HFFc6 (cell line): ENCODE measurements around the gene PIWIL1. TPM values are rescaled to one million over a fixed set of nuclear protein-coding genes. Genes with fewer than 3 reads are reported as not detected.

ENCODE experiments used
- DNase-seq: peaks from one replicate; pipeline ENCODE4 v3.0.0-alpha.2; 2018
- H3K27ac Mint-ChIP-seq: 2 replicates; pipeline ENCODE4 v1.8.0; 2020; ENCODE audit warnings: mild to moderate bottlenecking, mixed read lengths
- H3K27me3 Mint-ChIP-seq: 2 replicates; pipeline ENCODE4 v1.8.0; 2021; ENCODE audit warnings: mild to moderate bottlenecking, moderate library complexity, mixed read lengths; ENCODE audit not compliant: insufficient read depth
- H3K36me3 Mint-ChIP-seq: 2 replicates; pipeline ENCODE4 v1.8.0; 2021; ENCODE audit warnings: low read depth, mixed read lengths
- H3K4me1 Mint-ChIP-seq: 2 replicates; pipeline ENCODE4 v1.8.0; 2020; ENCODE audit warnings: low read depth, mixed read lengths
- H3K4me3 Mint-ChIP-seq: 2 replicates; pipeline ENCODE4 v1.8.0; 2020; ENCODE audit warnings: mild to moderate bottlenecking, moderate library complexity, mixed read lengths
- H3K9me3 Mint-ChIP-seq: 2 replicates; pipeline ENCODE4 v1.8.0; 2020; ENCODE audit warnings: mild to moderate bottlenecking, mixed read lengths
- total RNA-seq, 6 experiments: library from RNA; stranded (reverse); fragmentation: NEBNext Ultra II Directional; extraction: Animal tissue kit (Norgen Biotek cat#: 25700); gene quantifications; 2 replicates in 1 of 6; 3 replicates in 5 of 6; pipeline ENCODE4 v1.2.3, GENCODE V29; 2021
- TF ChIP-seq, protein P1 (sequence below): fragments of 200-600 bp; sonication (generic); IDR thresholded peaks from 2 replicates; pipeline ENCODE4 v1.5.0; 2021; ENCODE audit warnings: antibody characterized with exemption, mild to moderate bottlenecking

Gene PIWIL1
- total RNA-seq, 6 experiments from 2014 or later, result not detected

DNA sequence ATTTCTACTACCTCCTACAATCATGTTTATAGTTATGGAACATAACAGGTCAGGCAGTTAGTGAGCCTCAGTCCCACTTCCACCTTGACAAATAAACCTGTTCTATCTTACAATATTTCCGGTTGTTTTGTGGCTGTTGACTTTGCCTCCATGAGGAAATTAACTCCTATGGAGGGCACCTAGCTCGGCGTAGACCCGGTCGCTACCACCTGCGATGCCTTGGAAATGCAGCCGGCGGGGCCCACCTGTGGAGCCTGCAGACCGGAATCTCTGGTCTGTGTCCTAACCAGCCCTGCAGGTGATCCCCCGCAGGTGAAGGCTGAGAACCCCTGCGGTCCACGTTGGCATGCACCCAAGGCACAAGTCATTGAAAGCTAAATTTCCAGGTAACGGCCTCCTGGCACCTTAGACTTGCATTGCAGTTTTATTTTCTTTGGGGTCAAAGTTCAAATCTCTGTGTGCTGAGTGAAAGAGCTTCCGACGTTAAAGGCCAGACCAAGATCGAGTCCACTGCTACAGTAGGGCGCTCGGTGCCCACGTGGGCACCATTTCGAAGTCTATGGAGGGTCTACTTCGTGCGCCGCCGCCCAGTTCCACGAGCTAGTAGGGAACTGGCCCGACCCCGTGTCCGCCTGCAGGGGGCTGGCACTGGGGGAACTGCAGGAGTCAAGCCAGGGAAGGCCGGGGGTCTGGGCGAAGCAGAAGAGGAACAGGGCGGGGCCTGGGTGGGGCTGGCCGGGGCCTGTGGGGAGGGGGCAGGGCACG is 782 bp upstream of the PIWIL1 start:
- DNase-seq, result no peak
- TF ChIP-seq, protein P1, sequence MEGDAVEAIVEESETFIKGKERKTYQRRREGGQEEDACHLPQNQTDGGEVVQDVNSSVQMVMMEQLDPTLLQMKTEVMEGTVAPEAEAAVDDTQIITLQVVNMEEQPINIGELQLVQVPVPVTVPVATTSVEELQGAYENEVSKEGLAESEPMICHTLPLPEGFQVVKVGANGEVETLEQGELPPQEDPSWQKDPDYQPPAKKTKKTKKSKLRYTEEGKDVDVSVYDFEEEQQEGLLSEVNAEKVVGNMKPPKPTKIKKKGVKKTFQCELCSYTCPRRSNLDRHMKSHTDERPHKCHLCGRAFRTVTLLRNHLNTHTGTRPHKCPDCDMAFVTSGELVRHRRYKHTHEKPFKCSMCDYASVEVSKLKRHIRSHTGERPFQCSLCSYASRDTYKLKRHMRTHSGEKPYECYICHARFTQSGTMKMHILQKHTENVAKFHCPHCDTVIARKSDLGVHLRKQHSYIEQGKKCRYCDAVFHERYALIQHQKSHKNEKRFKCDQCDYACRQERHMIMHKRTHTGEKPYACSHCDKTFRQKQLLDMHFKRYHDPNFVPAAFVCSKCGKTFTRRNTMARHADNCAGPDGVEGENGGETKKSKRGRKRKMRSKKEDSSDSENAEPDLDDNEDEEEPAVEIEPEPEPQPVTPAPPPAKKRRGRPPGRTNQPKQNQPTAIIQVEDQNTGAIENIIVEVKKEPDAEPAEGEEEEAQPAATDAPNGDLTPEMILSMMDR, result no peak
- Mint-ChIP-seq H3K4me1 (no peaks in the 10 kb centered on the region), H3K4me3 (no peak overlapping the region), H3K9me3 (peaks cover 24% of the 10 kb centered on the region), H3K27me3 (peaks cover 2% of the 10 kb centered on the region; the same call in 1 of the 2 replicates), H3K36me3 (no peaks in the 10 kb centered on the region), H3K27ac (no peak overlapping the region)

DNA sequence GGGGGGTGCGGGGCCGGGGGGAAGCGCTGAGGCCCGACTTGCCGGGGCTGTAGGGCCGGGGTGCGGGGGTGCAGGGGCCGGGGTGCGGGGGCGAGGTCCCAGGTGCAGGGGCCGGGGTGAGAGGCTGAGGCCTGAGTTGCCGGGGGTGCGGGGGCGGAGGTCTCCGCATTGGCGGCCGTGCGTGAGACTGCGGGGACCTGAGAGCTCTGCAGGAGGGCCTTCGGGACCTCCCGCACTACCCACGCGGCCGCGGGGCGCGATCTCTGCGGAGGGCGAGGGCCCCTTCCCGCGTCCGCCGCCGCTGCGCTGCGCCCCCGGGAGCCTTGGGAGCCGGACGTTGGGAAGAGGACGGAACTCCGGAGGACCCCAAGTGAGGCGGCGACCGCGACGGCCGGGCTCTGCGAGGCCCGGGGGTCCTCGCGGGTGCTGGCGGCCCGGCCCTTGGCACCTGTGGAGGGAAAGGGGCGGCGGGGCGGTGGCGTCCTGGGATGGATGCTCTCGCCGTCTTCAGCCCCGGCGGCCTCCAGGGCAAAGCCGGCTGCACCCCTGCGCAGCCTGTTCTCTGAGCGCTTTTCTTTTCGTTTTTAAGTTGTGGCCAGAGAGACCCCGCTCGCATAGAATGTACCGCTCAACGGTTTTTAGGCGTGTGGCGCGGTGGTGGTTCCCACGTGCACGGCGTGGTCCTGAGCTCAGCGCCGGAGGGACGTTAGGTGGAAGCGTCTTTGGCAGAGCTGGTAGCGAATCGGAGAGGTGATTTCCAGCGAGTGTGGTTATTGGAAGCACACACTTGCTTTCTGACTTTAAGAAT is 1.3 kb downstream of the PIWIL1 start:
- peaks cover 2% of the 10 kb centered on the region; the same call in 1 of the 2 replicates for H3K27me3 Mint-ChIP-seq

DNA sequence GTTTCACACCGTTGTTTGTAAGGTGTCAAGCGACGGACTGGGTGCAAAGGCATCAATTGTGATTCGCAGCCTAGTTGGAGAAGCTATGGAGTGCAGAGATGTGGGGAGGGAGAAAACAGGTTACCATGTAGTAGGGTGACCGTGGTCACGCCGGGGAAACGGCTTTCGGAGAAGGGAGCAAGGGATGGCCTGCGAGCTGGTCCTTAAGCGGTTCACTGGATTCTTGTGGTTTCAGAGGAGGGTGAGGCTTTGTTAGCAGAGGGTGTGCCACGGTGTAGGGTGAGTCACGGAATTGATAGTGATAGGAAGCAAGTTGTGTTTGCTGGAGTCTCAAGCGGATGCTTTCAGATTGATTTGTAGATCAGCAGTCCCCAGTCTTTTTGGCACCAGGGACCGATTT is 2.3 kb downstream of the PIWIL1 start:
- no peaks in the 10 kb centered on the region for H3K36me3 Mint-ChIP-seq
- TF ChIP-seq, protein P1, result no peak
- no peak for DNase-seq
- no peaks in the 10 kb centered on the region for H3K4me1 Mint-ChIP-seq
- H3K9me3 Mint-ChIP-seq, result peaks cover 39% of the 10 kb centered on the region
- H3K4me3 Mint-ChIP-seq, result no peak overlapping the region
- peaks cover 2% of the 10 kb centered on the region; the same call in 1 of the 2 replicates for H3K27me3 Mint-ChIP-seq
- no peak overlapping the region for H3K27ac Mint-ChIP-seq

More for the DNA sequence above, 1.3 kb downstream of the PIWIL1 start:
- no peak for DNase-seq
- H3K9me3 Mint-ChIP-seq, result peaks cover 39% of the 10 kb centered on the region
- H3K4me3 Mint-ChIP-seq, result no peak overlapping the region
- TF ChIP-seq, protein P1, result no peak
- no peaks in the 10 kb centered on the region for H3K4me1 Mint-ChIP-seq
- no peak overlapping the region for H3K27ac Mint-ChIP-seq
- no peaks in the 10 kb centered on the region for H3K36me3 Mint-ChIP-seq

DNA sequence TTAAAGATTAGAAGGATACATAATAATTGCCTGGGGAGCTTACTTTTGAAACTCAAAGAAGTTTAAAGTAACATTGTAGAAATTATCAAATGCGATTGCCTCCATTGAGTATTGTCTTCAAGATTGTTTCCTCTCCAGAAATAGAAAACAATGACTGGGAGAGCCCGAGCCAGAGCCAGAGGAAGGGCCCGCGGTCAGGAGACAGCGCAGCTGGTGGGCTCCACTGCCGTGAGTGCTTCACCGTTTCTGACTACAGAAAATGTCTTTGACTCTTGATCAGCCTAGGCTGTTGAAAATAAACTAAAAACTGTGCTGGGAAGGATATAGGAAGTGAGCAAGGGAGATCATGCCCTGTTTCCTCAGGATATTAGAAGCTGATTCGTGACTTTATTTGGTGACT is 4.8 kb downstream of the PIWIL1 start:
- no peaks in the 10 kb centered on the region for H3K4me1 Mint-ChIP-seq
- H3K4me3 Mint-ChIP-seq, result no peak overlapping the region
- TF ChIP-seq, protein P1, result no peak
- H3K36me3 Mint-ChIP-seq, result no peaks in the 10 kb centered on the region
- H3K27me3 Mint-ChIP-seq, result peaks cover 2% of the 10 kb centered on the region; the same call in 1 of the 2 replicates
- peaks cover 51% of the 10 kb centered on the region for H3K9me3 Mint-ChIP-seq
- H3K27ac Mint-ChIP-seq, result no peak overlapping the region
- DNase-seq, result no peak

DNA sequence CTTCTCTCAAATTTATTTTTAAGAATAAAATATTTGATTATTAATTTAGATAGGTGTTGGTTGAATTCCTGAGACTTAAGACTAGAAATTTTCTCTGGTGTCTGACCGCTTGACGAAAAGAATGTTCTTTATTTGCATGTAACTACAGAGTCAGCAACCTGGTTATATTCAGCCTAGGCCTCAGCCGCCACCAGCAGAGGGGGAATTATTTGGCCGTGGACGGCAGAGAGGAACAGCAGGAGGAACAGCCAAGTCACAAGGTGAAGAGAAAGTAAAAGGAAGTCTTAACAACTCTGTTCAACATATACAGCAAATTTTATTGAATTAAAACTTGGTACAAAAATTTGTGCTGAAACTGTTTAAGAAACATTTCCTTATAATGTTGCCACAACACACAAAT is 5.2 kb downstream of the PIWIL1 start:
- Mint-ChIP-seq H3K4me3 (no peak overlapping the region), H3K27me3 (peaks cover 2% of the 10 kb centered on the region; the same call in 1 of the 2 replicates), H3K27ac (no peak overlapping the region), H3K4me1 (no peaks in the 10 kb centered on the region), H3K9me3 (peaks cover 54% of the 10 kb centered on the region), H3K36me3 (no peaks in the 10 kb centered on the region)
- no peak for DNase-seq
- TF ChIP-seq, protein P1, result no peak
